Fibroblast of mammary gland (primary cell): ENCODE measurements around the gene LHX5.
"Not testable (repeated sequence)": the region's sequence is repeated elsewhere in the genome, so short reads cannot be mapped to it uniquely, and the experiment has no call there.

Source experiments
- DNase-seq: peaks from one replicate; pipeline ENCODE4 v3.0.0-alpha.2; 2010; ENCODE audit warnings: low read depth
- H3K4me3 ChIP-seq: 2 replicates; pipeline ENCODE4 v1.5.1; 2011; ENCODE audit warnings: low read depth, mild to moderate bottlenecking, low read length, moderate library complexity; ENCODE audit not compliant: control insufficient read depth
- TF ChIP-seq, protein P1 (sequence below): conservative IDR thresholded peaks from 2 replicates; pipeline ENCODE4 v1.5.1; 2011; ENCODE audit warnings: low read depth, low read length, inconsistent platforms; ENCODE audit not compliant: control insufficient read depth, insufficient read depth

LHX5 gene

DNA sequence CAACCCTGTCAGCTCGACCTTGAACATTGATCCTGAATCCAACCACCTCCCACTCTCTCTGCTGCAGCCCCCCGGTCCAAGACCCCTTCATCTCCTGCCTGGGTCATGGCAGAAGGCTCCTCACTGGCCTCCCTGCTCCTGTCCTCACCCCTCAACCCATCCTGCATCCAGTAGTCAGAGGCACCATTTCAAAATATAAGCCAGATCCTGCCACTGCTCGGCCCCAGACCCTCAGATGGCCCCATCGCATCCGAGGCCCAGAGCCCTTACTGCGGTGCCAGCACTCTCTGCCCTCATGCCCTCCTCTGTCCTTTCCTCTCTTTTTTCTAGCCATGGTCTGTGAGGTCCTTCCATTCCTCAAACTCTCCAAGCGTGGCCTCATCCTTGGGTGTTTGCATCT is 34.3 kb upstream of the LHX5 start:
- DNase-seq: no peak
- H3K4me3 ChIP-seq: no peak overlapping the region
- TF ChIP-seq, protein P1, sequence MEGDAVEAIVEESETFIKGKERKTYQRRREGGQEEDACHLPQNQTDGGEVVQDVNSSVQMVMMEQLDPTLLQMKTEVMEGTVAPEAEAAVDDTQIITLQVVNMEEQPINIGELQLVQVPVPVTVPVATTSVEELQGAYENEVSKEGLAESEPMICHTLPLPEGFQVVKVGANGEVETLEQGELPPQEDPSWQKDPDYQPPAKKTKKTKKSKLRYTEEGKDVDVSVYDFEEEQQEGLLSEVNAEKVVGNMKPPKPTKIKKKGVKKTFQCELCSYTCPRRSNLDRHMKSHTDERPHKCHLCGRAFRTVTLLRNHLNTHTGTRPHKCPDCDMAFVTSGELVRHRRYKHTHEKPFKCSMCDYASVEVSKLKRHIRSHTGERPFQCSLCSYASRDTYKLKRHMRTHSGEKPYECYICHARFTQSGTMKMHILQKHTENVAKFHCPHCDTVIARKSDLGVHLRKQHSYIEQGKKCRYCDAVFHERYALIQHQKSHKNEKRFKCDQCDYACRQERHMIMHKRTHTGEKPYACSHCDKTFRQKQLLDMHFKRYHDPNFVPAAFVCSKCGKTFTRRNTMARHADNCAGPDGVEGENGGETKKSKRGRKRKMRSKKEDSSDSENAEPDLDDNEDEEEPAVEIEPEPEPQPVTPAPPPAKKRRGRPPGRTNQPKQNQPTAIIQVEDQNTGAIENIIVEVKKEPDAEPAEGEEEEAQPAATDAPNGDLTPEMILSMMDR: no peak

DNA sequence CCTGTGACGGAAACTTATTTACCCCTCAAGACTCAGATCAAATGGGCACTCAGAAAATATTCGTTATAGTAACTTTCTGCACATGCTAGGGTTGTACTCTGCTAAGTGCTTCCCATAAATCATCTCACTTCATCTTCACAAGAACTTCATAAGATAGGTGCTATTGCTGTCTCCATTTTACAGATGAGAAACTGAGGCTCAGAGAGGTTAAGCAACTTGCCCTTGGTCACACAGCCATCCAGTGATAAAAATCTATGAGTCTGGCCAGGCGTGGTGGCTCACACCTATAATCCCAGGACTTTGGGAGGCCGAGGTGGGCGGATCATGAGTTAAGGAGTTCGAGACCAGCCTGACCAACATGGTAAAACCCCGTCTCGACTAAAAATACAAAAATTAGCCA is 33.2 kb upstream of the LHX5 start:
- no peak for DNase-seq
- no peak overlapping the region for H3K4me3 ChIP-seq
- TF ChIP-seq, protein P1: no peak

DNA sequence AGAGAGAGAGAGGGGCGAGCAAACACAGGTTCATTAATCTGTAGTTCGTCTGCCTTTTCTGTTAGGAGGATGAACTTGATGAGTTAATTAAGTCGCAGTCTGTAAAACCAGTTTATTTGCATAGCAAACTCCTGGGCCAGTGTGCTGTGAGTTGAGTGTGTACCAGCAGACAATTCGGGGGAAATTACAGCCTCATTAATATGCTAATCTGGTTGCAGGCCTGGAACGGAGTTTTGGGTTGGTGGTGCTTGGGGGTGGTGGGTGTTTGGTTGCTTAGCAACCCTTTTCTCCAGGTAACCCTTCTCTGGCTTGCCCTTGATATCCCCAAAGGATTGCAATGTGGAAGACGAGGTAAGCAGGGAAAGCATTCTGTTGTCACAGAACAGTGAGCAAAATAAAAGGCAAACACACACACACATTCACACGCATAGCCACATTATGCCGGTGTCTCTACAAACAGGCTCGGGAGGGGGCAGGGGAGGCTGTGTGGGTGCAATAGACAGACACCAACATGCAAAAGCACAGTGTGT is 29.2 kb upstream of the LHX5 start:
- TF ChIP-seq, protein P1: no peak
- H3K4me3 ChIP-seq: no peak overlapping the region
- DNase-seq: no peak

DNA sequence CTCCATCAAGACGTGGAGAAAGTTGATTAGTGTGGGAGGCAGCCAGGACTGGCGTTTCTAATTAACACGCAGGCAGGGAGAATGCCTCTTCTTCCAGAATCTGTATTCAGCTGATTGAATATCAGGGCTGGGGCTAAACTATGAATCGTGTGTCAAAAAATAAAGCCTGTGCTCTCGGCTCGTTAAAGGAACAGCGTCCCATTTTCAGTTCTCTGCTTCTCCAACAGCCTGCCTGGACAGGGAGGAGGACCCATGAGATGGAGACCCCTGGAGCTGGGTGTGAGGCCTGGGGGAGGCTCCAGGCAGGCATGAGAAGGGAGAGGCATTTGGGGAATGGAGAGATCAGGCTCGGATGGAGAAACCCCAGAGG is 28.6 kb upstream of the LHX5 start:
- H3K4me3 ChIP-seq: no peak overlapping the region
- no peak for DNase-seq
- TF ChIP-seq, protein P1: no peak

DNA sequence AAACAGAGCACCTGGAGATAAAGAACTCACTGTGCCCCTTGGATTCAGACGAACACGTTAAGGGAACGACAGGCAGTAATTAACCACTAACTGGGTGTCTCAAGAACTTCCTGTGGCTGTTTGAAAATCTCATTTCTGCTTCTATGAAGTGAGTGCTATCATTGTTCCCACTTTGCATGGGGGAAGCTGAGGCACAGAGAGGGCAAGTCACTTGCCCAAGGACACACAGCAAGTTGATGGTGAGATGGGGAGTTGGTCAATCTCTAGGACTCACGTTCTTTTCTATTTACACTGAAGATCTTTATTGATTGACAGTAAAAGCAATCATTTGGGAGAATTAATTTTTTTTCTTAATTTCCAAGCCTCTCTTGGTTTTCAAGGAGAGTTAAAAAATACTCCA is 26.8 kb upstream of the LHX5 start:
- no peak overlapping the region for H3K4me3 ChIP-seq
- TF ChIP-seq, protein P1: no peak
- no peak for DNase-seq

DNA sequence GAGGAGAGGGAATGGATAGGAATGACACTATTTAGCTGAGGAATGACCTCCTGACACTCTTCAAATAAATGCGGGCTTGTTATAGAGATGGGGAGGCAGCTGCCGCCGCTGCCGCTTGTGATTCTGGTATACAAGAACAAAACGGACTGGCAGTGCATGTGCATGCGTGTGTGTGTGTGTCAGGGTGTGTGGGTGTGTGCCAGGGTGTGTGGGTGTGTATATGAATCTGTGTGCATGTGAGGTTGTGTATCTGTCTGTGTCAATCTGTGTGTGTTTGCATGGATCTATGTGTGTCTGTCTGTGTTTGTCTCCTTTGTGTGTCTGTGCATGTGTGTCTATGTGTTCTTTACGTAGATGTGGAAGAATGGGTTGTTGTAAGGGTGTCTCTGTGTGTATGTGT is 26.0 kb upstream of the LHX5 start:
- TF ChIP-seq, protein P1: no peak
- H3K4me3 ChIP-seq: no peak overlapping the region
- no peak for DNase-seq

DNA sequence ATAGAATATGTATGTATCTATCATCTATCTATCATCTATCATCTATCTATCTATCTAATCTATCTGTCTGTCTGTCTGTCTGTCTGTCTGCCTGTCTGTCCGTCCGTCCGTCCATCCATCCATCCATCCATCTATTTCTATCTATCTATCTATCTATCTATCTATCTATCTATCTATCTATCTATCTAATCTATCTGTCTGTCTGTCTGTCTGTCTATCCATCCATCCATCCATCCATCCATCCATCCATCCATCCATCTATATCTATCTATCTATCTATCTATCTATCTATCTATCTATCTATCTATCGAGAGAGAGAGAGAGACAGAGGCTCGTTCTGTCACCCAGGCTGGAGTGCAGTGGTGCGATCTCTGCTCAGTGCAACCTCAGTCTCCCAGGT is 24.3 kb upstream of the LHX5 start:
- not testable (repeated sequence) for H3K4me3 ChIP-seq, DNase-seq
